Mesodermal cell (in vitro differentiated cells): Measurements from ENCODE around the gene MSRB1.

Experiments
- H3K27ac ChIP-seq: 2 replicates; pipeline ENCODE4 v1.7.0; 2013; ENCODE audit warnings: mild to moderate bottlenecking, low read depth, low read length, moderate library complexity; ENCODE audit not compliant: severe bottlenecking
- H3K36me3 ChIP-seq: 2 replicates; pipeline ENCODE4 v1.7.1; 2013; ENCODE audit warnings: mild to moderate bottlenecking, low read length, moderate library complexity; ENCODE audit not compliant: control insufficient read depth, insufficient read depth
- H3K4me1 ChIP-seq: one replicate; pipeline ENCODE4 v1.7.1; 2013; ENCODE audit warnings: mild to moderate bottlenecking, low read length; ENCODE audit not compliant: insufficient read depth, control insufficient read depth, poor library complexity, severe bottlenecking
- H3K4me3 ChIP-seq: 2 replicates; pipeline ENCODE4 v1.7.0; 2013; ENCODE audit warnings: low read length, control low read depth, mild to moderate bottlenecking; ENCODE audit not compliant: insufficient read depth, poor library complexity, severe bottlenecking; ENCODE audit errors: extremely low read depth
- H3K9me3 ChIP-seq: 2 replicates; pipeline ENCODE4 v1.7.1; 2013; ENCODE audit warnings: mild to moderate bottlenecking, low read length, moderate library complexity; ENCODE audit not compliant: control insufficient read depth
- WGBS, 2 experiments: methylation state at CpG; one replicate each; pipeline ENCODE4 v1.1.5; 2013; ENCODE audit warnings: missing lambda C conversion rate in 2 of 2; ENCODE audit not compliant: insufficient coverage in 2 of 2; 5-methylcytosine and 5-hydroxymethylcytosine counted together

MSRB1 gene

DNA sequence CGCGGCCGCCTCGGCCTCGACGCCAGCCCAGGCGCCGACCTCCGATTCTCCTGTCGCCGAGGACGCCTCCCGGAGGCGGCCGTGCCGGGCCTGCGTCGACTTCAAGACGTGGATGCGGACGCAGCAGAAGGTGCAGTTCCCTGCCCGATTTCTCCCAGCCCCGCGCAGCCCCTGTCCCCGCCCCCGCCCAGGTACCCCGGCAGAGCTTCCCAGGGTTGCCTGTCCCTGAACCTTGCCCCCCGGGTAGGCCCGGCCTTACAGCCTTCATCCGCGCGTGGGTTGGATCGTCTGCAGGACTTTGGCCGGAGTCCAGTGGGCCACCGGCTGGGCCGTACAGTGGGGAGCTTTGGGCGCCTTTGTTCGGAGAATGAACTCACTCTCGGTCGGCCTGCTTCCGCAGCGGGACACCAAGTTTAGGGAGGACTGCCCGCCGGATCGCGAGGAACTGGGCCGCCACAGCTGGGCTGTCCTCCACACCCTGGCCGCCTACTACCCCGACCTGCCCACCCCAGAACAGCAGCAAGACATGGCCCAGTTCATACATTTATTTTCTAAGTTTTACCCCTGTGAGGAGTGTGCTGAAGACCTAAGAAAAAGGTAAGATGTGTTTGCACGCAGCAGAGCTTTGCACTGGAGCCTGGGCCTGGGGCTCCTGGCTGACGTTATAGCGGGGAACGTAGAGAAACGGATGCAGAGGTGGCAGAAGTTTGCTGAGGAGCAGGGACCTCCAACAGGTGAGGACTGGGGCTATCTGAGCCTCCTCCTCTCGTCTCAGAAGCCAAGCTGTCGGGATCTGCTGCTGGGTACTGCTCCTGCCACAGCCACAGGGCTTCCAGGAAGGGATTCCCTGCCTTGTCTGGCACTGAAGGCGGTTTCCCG, 41.6 kb upstream of the MSRB1 start:
- H3K9me3 ChIP-seq = no peaks in the 10 kb centered on the region
- peak overlapping the region; percentile 84 for H3K4me3 ChIP-seq
- peaks cover 12% of the 10 kb centered on the region for H3K4me1 ChIP-seq
- WGBS, 2 experiments = 9 to 12% methylated on average over 47 to 50 of the region's 58 CpGs
- peaks cover 23% of the 10 kb centered on the region for H3K36me3 ChIP-seq
- H3K27ac ChIP-seq = peak overlapping the region; percentile 96

DNA sequence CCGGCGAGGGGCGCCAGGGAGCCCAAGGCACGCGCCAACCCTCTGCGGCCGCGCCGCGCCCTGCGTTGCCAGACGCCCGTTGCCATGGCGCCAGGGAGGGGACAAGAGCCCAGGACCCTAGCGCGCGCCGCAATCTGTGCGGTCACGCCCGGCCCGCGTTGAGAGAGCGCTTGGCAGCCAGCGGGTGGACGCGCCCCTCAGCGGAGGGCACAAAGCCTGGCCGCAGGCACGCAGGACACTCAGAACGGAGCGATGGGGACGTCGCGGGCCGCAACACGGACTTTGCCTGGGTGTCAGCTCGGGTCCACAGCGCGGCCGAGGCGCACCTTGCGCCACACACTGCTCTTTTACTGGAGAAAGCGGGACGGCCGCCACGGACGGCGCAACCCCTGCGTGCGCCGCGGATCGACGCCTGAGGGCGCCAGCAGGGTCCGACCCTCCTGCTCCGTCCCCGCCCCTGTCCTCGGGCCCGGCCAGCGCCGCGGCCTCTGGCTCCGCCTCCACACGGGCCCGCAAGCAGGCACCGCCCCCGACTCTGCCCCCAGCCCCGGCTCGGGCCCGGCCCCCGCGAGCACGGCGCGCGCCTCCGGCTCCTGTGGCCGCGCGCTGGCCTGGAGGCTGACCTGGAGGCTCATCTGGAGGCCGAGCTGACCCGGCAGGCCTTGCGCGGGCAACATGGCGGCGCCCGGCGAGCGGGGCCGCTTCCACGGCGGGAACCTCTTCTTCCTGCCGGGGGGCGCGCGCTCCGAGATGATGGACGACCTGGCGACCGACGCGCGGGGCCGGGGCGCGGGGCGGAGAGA, 40.7 kb upstream of the MSRB1 start, which contains the start of gene GFER:
Gene GFER (plus strand): TSS at position 650 of the 803 bp plus-strand sequence. CDS start 26 bp downstream, at position 676.
- Histone ChIP-seq H3K27ac (peak within 1 kb of the TSS; percentile 96), H3K4me3 (peak within 1 kb of the TSS; percentile 84), H3K4me1 (peaks cover 15% of the 10 kb centered on the region), H3K36me3 (peaks cover 25% of the 10 kb centered on the region), H3K9me3 (no peaks in the 10 kb centered on the region)
- 0% methylated on average over 89 to 99 of the region's 109 CpGs for WGBS, 2 experiments

DNA sequence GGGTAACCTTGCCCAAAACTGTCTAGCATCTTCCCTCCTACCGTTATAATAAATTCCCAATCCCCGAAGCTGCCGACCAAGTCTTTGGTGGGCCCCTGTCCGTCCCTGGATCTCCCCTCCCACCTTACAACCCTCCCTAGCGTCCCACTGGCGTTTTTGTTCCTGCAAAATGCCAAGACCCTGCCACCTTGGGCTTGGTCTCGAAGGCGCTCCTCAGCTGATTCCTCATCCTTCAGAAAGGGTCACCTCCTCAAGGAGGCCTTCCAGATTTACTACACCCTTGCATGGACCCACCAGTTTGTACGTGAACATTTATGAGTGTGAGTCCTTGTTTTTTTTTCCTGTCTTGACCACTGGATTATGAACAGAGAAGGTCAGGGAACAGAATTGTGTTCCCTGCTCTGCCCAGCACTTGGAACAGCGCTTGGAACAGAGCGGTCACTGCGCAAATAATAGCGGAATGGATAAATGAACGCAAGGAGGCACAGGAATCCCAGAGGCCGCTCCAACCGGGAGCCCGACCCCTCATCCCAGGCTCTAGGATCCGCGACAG, 40.1 kb upstream of the MSRB1 start:
- 30 to 33% methylated on average over 19 of the region's 19 CpGs for WGBS, 2 experiments
- Histone ChIP-seq H3K36me3 (peaks cover 31% of the 10 kb centered on the region), H3K27ac (peak overlapping the region; percentile 96), H3K9me3 (no peaks in the 10 kb centered on the region), H3K4me1 (peaks cover 15% of the 10 kb centered on the region), H3K4me3 (peak overlapping the region; percentile 84)

DNA sequence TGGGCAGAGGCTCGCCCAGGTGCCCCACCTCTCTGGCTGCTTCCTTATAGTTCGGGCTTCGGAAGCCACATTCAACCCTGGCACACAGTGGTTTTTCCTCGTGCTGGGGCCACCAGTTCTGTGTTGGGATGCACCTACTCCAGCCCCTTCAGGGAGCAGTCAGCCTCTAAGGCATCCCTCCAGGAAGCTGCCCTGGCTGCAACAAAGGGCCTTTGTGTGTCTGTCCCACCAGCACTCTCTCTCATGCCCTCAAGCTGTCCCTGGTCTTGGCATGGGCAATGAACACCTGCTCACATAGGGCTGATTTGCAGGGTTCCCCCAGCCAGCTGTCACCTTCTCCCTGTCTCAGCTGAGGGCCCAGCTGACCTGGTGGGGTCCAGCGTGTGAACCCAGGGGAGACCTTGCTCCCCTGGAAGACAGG, 39.0 kb upstream of the MSRB1 start:
- no peaks in the 10 kb centered on the region for H3K9me3 ChIP-seq
- peaks cover 15% of the 10 kb centered on the region for H3K4me1 ChIP-seq
- peaks cover 39% of the 10 kb centered on the region for H3K36me3 ChIP-seq
- WGBS, 2 experiments = 54 to 72% methylated on average over 4 of the region's 5 CpGs
- no peak overlapping the region for H3K4me3 ChIP-seq
- H3K27ac ChIP-seq = no peak overlapping the region

DNA sequence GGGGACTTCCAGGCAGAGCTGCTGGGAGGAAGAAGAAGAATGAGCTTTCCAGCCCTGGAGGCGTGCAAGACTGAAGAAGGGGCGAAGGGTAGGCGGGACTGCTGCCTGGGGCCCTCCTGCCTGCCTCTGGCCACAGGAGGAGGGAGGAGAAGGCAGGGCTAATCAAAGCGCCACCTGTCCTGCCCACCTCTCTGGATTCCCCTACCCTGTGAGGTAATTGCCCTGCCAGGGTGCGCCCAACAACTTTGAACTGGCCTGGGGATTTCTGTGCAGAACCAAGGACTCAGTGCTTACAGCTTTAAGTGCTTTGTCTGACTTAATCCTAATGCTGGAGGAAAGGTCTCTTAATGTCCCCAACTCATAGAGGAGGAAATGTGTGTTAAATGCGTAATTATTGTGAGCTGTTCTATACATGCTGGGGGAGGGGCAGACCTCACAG, 38.4 kb upstream of the MSRB1 start, which contains the start of gene NOXO1:
Gene NOXO1 (minus strand): TSS at position 72 of the 439 bp plus-strand sequence. CDS start 290 bp downstream, outside the sequence.
- Histone ChIP-seq H3K27ac (no peak within 1 kb of the TSS), H3K9me3 (no peaks in the 10 kb centered on the region), H3K4me1 (peaks cover 15% of the 10 kb centered on the region), H3K36me3 (peaks cover 39% of the 10 kb centered on the region), H3K4me3 (no peak within 1 kb of the TSS)
- 59 to 70% methylated on average over 5 of the region's 6 CpGs for WGBS, 2 experiments

DNA sequence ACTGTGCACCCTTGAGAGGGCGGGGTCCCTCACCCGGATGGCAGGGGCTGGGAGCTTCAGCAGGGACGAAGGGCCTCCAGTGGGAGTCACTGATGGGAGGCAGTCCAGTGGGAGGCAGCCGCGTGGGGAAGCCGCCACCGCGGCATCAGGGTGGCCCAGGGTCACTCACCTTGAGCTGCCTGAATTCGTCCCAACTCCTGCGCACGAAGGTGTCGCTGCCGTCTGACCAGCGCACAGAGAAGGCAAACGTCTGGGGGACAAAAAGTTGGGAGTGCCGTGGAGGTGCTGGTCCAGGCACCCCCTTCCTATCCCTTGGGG, 37.7 kb upstream of the MSRB1 start:
- Histone ChIP-seq H3K4me1 (peaks cover 15% of the 10 kb centered on the region), H3K36me3 (peaks cover 39% of the 10 kb centered on the region), H3K9me3 (no peaks in the 10 kb centered on the region), H3K4me3 (no peak overlapping the region), H3K27ac (no peak overlapping the region)
- WGBS, 2 experiments = 51 to 53% methylated on average over 16 of the region's 16 CpGs

DNA sequence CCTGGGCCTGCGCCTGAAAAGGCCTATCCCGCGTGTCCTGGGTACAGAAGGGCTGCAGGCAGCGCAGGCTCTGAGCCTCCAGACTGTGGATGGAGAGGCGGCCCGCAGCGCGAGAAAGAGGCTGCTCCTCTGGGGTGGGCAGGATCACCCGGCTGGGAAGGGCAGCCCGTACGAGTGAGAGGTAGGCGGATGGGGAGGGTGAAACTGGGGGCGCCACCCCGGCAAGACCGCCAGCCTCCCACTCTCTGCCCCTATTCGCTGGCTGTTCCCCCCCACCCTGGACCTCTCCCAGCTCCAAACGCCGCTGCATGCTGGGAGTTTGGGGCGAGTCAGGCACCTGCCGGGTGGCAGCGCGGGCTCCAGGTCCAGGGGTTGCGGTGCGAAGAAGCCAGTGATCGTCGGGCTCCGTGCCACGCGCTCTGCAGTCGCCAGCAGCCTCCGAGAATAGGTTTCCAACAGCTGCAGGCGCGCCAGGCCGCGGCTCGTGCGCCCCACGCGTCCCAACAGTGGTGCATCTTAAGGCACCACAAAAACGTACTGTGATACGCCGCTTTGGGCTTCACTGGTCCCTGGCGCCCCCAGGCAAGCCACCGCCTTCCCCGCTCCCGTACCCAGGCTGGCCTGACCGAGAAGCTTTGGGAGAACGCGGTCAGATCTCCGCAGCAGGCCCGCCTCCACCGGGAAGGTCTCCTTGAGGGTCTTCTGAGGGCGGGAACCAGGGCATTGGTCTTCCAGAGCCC, 37.2 kb upstream of the MSRB1 start:
- H3K36me3 ChIP-seq = peaks cover 39% of the 10 kb centered on the region
- WGBS, 2 experiments = 21 to 29% methylated on average over 40 to 44 of the region's 53 CpGs
- H3K4me1 ChIP-seq = peaks cover 10% of the 10 kb centered on the region
- no peaks in the 10 kb centered on the region for H3K9me3 ChIP-seq
- H3K4me3 ChIP-seq = no peak overlapping the region
- H3K27ac ChIP-seq = no peak overlapping the region

DNA sequence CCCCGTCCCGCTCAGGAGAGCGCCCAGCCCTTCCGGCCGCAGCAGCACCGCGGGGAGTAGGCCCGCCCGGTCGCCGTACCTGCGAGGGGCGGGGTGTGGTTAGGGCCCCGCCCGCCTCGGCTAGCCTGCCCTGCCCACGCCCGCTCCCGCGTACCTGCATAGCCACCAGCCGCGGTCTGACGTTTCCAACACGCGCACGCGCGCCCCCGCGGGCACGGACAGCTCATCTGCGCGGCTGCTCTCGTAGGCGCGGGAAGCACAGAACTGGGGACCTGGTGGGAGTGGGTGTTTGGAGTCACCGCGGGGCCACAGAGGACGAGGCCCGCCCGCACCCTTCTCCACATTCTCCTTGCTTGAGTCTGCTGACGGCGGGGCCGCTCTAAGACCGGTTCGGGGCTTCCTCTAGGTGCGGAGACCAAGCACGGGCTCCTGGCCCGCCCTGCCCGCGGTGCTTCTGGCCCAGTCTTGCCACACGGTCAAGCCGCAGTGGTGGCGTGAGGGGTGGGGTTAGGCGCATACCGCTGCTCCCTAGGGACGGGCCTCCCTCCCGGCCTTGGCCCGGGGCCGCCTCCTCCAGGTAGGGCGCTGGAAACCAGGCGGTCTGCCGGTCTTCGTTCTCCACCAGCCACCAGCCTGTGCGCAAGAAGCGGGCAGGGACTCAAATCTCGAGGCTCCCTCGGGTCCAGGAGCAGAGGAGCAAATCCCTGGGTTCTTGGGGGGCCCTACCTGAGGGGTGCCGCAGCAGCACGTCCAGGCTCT, 36.5 kb upstream of the MSRB1 start:
- H3K27ac ChIP-seq = no peak overlapping the region
- peaks cover 6% of the 10 kb centered on the region for H3K4me1 ChIP-seq
- no peaks in the 10 kb centered on the region for H3K9me3 ChIP-seq
- H3K36me3 ChIP-seq = peaks cover 45% of the 10 kb centered on the region
- 17 to 22% methylated on average over 54 to 56 of the region's 70 CpGs for WGBS, 2 experiments
- H3K4me3 ChIP-seq = peak overlapping the region; percentile 8

DNA sequence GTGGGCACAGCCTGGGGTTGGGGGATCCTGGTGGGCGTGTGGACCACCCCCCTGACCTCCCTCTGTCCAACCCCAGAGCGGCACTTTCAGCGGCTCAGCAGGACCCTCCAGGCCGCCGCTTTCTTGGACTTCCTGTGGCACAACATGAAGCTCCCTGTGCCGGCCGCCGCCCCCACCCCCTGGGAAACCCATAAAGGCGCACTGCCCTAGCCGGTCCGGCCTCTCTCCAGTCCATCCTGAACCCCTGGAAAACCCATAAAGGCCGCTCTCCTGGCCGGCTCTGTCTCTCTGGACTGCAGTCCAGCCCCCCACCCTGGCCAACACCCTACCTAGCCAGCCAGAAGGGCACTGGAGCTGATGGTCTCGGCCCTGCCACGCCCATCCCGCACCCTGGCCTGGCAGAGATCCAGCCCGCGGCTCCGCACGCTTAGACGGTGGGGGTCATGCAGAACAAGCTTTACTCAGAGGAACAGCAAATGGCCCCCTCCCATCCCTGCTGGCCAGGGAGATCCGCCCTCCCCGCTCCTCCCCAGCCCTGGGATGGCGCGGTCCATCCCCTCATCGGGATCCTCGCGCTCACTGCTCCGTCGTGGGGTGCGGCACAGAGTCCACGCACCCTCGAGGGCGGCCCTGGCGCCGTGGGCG, 35.6 kb upstream of the MSRB1 start:
- H3K9me3 ChIP-seq = no peaks in the 10 kb centered on the region
- no peak overlapping the region for H3K27ac ChIP-seq
- H3K4me1 ChIP-seq = peaks cover 9% of the 10 kb centered on the region
- H3K36me3 ChIP-seq = peaks cover 50% of the 10 kb centered on the region
- peak overlapping the region; percentile 8 for H3K4me3 ChIP-seq
- WGBS, 2 experiments = 85 to 89% methylated on average over 37 of the region's 37 CpGs
